Measurements from ENCODE around the gene SNX17.

SNX17 gene

GRCh38 chr2:27322766-27323595 is 47.4 kb upstream of the SNX17 start, which contains the start of gene MPV17:
TSS of gene MPV17 (minus strand) at chr2:27323097. CDS start at chr2:27322517, 580 bp downstream.
- Histone ChIP-seq H3K27ac (ENCODE audit: low read depth, low read length, poor library complexity, severe bottlenecking) (peak within 1 kb of the TSS; percentile 74), H3K36me3 (ENCODE audit: insufficient read depth, low read length) (peaks cover 25% of the 10 kb centered on the region), H3F3A (ENCODE audit: insufficient read depth, low read length) (peaks cover 5% of the 10 kb centered on the region), H4K20me1 (ENCODE audit: insufficient read depth, low read length) (no peaks in the 10 kb centered on the region), H3K4me3 (ENCODE audit: low read depth, low read length, poor library complexity, severe bottlenecking) (peak within 1 kb of the TSS; percentile 97), H3K4me1 (ENCODE audit: insufficient read depth, low read length, severe bottlenecking) (peaks cover 21% of the 10 kb centered on the region), H2AFZ (ENCODE audit: low read length) (no peak within 1 kb of the TSS), H3K9ac (ENCODE audit: low read length) (peak within 1 kb of the TSS; percentile 100), H3K4me2 (ENCODE audit: low read length) (peak within 1 kb of the TSS; percentile 99), H3K27me3 (ENCODE audit: insufficient read depth, low read length) (no peaks in the 10 kb centered on the region), H3K9me3 (ENCODE audit: low read length) (no peaks in the 10 kb centered on the region), H3K79me2 (ENCODE audit: insufficient read depth, low read length) (peaks cover 3% of the 10 kb centered on the region; the same call in 1 of the 2 replicates), H3K9me2 (ENCODE audit: low read depth, low read length) (no peaks in the 10 kb centered on the region)
- TF ChIP-seq EZH2 (IDR thresholded peaks at IDR 0.05; ENCODE audit: borderline replicate concordance, low read length), result no peak
- TF ChIP-seq CTCF (IDR thresholded peaks at IDR 0.05; ENCODE audit: low read length), result no peak

- Histone ChIP-seq H3K27ac (ENCODE audit: low read depth, low read length, poor library complexity, severe bottlenecking) (peak overlapping the region; percentile 74), H3K9me3 (ENCODE audit: low read length) (no peaks in the 10 kb centered on the region), H3K79me2 (ENCODE audit: insufficient read depth, low read length) (peaks cover 3% of the 10 kb centered on the region; the same call in 1 of the 2 replicates), H3F3A (ENCODE audit: insufficient read depth, low read length) (peaks cover 5% of the 10 kb centered on the region), H3K27me3 (ENCODE audit: insufficient read depth, low read length) (no peaks in the 10 kb centered on the region), H4K20me1 (ENCODE audit: insufficient read depth, low read length) (no peaks in the 10 kb centered on the region), H3K4me1 (ENCODE audit: insufficient read depth, low read length, severe bottlenecking) (peaks cover 21% of the 10 kb centered on the region), H3K36me3 (ENCODE audit: insufficient read depth, low read length) (peaks cover 32% of the 10 kb centered on the region), H3K4me3 (ENCODE audit: low read depth, low read length, poor library complexity, severe bottlenecking) (peak overlapping the region; percentile 97), H3K4me2 (ENCODE audit: low read length) (peak overlapping the region; percentile 99), H3K9me2 (ENCODE audit: low read depth, low read length) (no peaks in the 10 kb centered on the region), H3K9ac (ENCODE audit: low read length) (peak overlapping the region; percentile 100), H2AFZ (ENCODE audit: low read length) (no peak overlapping the region)
- TF ChIP-seq EZH2 (IDR thresholded peaks at IDR 0.05; ENCODE audit: borderline replicate concordance, low read length) (no peak), CTCF (IDR thresholded peaks at IDR 0.05; ENCODE audit: low read length) (no peak)
These were observed 46.7 kb upstream of the SNX17 start for GRCh38 chr2:27323596-27324285.

- TF ChIP-seq CTCF (IDR thresholded peaks at IDR 0.05; ENCODE audit: low read length) (no peak), EZH2 (IDR thresholded peaks at IDR 0.05; ENCODE audit: borderline replicate concordance, low read length) (no peak)
- Histone ChIP-seq H2AFZ (ENCODE audit: low read length) (no peak overlapping the region), H3K4me3 (ENCODE audit: low read depth, low read length, poor library complexity, severe bottlenecking) (no peak overlapping the region), H3F3A (ENCODE audit: insufficient read depth, low read length) (peaks cover 5% of the 10 kb centered on the region), H3K27ac (ENCODE audit: low read depth, low read length, poor library complexity, severe bottlenecking) (no peak overlapping the region), H3K9ac (ENCODE audit: low read length) (no peak overlapping the region), H3K4me2 (ENCODE audit: low read length) (no peak overlapping the region), H3K4me1 (ENCODE audit: insufficient read depth, low read length, severe bottlenecking) (peaks cover 21% of the 10 kb centered on the region), H3K9me2 (ENCODE audit: low read depth, low read length) (no peaks in the 10 kb centered on the region), H3K36me3 (ENCODE audit: insufficient read depth, low read length) (peaks cover 42% of the 10 kb centered on the region), H3K27me3 (ENCODE audit: insufficient read depth, low read length) (no peaks in the 10 kb centered on the region), H4K20me1 (ENCODE audit: insufficient read depth, low read length) (no peaks in the 10 kb centered on the region), H3K9me3 (ENCODE audit: low read length) (no peaks in the 10 kb centered on the region), H3K79me2 (ENCODE audit: insufficient read depth, low read length) (peaks cover 3% of the 10 kb centered on the region; the same call in 1 of the 2 replicates)
These were observed 45.7 kb upstream of the SNX17 start for GRCh38 chr2:27324720-27325119.
